HuH-7.5 (cell line): Measurements from ENCODE around the gene IRF1.
A peak's percentile ranks its signal among the peaks of the same experiment; 100 is the strongest.

ENCODE experiments used
- DNase-seq: peaks from one replicate; pipeline ENCODE4 v3.0.0; 2011; ENCODE audit warnings: low spot score

Gene IRF1

GRCh38 chr5:132474881-132475496, 15.6 kb downstream of the IRF1 start:
- DNase-seq: no peak

GRCh38 chr5:132474131-132474723, 16.3 kb downstream of the IRF1 start:
- DNase-seq: no peak

GRCh38 chr5:132473668-132474067, 16.9 kb downstream of the IRF1 start:
- DNase-seq: no peak

DNA sequence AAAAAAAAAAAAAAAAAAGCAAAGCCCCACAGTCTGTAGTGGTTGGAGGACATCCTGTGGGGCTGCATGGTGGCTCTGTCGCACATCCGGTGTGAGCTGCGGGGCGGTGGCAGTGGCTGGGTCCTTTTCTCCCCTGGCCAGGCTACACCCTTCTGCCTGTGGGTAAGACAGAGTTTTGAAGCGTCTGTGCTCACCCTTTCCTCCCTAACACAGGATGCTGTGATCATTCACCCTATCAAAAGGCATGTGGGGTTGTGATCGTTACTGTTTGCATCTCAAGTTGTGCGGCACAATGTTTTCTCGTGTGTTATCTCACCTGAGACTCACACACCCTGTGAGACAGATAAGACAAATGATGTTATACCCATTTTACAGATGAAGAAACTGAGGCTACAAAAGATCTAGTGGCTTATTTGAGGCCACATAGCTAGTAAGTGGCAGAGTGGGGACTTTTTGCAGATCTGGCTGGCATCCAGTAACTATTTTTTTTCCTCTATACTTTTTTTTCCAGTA, 17.5 kb downstream of the IRF1 start:
- DNase-seq: no peak

DNA sequence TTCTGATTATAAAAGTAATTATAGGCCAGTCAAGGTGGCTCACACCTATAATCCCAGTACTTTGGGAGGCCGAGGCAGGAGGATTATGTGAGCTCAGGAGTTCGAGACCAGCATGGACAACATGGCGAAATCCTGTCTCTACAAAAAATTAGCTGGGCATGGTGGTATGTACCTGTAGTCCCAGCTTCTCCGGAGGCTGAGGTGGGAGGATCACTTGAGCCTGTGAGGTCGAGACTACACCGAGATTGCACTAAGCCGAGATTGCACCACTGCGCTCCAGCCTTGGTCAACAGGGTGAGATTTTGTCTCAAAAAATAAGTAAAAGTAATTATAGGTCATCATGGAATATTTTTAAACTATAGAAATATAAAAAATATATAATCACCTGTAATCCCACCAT, 18.1 kb downstream of the IRF1 start:
- DNase-seq: no peak

GRCh38 chr5:132471944-132472343, 18.6 kb downstream of the IRF1 start:
- DNase-seq: no peak

DNA sequence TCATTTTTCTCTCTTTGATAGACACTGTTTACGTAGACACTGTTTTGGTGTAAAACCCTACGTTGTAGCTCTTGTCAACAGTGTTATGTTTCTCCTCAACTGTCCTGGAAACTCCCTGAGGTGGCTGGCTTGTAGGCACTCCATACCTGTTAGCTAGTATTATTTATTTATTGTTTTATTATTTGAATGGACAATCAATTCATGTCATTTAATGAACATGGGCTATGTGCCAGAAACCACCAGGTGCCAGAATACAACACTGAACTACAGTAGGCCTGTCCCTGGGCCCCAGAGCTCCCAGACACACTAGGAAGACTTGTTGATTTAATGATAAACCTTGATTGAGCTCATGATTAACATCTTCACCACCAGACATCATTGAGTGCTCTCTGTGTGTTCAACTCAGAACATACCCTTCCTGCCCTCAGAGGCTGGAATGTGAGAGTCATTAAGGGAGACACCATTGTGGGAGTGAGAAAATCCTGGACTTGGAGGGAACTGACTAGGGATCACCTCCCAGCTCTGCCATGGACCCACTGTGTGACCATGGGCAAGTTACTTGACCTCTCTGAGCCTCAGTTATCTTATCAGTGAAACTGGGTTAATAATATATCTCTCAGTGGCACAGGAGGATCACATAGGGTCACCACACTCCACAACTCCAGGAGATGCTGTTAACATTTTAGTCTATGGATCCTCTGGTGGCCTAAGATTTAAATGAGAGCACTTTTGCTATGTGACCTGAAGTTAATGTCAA, 19.2 kb downstream of the IRF1 start:
- DNase-seq: no peak

GRCh38 chr5:132470596-132470995, 20.0 kb downstream of the IRF1 start:
- no peak for DNase-seq

GRCh38 chr5:132470010-132470392, 20.6 kb downstream of the IRF1 start:
- peak; percentile 29 for DNase-seq

DNA sequence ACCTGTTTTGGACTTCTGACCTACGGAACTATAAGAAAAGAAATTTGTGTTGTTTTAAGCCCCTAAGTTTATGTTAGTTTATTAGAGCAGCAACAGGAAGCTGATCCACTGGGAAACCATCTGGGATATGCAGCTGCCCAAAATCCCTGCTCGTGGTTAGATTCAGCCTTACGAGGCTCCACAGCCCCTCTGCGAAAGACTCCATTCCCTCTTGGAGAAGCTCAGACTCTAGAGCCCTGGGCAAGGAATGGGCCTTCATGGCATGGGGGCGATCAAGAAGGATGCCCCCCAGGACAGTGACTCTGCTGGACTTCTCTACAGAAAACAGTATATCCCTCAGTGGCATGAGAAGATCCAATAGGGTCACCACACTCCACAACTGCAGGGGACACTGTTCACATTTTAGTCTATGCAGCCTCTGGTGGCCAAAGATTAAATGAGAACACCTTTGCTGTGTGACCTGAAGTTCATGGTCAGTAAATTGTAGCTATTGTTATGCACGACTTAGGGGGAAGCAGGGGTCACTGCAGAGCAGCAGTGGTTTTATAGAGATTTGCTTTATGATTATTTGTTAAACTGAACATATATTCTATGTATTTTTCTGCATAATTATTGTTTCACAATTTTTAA, 21.1 kb downstream of the IRF1 start:
- DNase-seq: no peak

DNA sequence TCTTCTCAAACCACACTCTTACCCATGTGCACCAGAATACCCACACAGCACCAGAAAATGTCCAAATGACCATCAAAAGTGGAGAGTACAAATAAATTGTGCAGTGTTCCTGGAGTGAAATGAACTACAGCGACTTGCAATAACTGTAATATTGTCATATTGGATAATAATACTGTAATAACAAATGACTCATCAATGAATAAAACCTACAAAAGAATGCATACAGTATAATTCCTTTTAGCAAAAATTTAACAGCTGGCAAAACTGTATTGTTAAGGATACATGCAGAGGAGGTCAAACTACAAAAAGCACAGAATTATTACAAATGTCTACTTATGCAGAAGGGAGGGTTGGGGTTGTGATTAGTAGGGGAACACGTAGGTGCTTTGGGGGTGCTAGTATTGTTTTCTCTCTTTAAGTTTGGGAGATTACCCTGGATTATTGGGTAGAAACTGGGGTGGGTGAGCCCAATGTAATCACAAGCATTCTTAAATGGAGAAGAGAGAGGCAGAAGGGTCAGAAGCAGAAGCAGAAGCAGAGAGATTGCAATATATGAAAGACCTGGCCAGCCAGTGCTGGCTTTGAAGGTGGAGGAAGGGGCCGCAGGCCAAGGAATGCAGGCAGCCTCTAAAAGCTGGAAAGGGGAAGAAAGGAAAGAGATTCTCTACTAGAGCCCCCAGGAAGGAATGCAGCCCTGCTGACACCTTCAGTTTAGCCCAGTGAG, 21.8 kb downstream of the IRF1 start:
- DNase-seq: no peak

GRCh38 chr5:132467287-132467984, 23.1 kb downstream of the IRF1 start:
- DNase-seq: no peak

DNA sequence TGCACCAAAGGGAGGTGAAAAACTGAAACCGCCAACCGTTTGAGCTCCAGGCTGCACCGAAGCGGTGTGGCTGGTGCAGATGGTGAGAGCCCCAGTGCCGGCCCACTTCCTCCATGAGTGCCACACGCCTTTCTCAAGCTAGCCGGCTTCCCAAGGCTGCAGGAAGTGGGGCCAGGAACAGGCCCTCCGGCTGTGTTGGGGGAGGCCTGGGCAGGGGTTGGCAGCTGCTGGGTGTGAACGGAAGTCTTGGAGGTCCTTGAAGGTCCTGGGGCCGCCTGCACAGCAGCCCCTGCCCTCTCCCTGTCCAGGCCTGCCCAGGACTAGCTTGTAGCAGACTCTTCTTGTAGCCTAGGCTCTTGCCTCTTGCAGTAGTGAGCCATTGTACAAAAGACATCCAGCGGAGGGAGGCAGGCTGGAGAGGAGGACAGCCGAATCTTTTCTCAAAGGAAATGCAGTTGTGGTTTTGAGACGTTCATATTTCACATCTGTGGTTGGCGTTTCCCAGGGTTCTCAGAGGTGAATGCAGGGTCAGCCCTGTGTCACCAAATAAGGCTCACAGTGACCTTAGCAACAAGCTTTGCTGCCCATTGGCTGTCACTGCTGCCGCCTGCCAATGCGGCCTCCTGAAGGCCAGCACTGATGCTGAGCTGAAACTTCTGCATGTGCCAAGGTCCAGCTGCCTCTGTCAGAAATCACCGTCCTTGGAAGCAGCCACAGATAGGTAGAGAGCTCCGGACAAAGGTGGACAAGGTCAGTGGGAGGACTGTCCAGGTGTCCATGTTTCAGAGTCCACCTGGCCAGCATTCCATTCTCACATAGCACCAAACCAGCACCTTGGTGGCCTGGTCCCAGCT, 23.9 kb downstream of the IRF1 start:
- DNase-seq: no peak

GRCh38 chr5:132465059-132465707, 25.4 kb downstream of the IRF1 start:
- no peak for DNase-seq

DNA sequence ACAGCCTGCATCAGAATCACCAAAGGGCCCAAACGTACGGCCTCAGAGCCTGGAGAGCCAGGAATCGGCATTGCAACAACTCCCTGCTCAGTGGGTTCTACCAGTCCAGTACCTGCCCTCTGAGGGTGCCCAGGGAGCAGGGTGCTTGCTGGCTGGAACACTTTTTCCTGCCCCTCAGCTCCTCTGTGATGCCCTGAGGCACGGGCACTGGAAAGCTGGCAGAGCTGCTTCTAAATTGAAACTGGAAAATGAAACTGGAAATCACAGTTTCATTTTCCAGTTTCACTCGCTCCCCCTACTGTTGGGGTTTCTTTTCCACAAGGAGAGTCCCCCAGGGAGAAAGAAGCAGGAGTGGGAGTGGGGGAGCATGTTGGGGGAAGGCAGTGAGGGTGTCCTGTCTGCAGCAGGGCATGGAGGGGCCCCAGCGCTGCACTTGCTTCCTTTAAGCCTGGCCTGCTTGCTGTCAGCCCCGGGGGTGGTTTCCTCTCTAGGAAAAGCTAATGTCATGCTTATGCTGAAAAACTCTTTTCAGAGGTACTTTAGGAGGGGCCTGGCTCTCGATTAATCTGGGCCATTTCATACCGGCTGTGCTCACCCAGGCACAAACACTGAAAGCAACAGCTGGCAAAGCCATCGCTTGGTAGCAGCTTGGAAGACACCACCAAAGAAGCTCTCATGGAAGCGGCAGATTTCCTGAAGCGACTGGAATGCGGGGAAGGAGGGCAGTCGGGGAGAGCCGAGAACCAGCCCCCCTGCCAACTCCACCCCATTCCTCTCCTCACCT, 26.2 kb downstream of the IRF1 start:
- DNase-seq: no peak

- DNase-seq: no peak
These were observed 26.8 kb downstream of the IRF1 start for GRCh38 chr5:132463811-132464155.

DNA sequence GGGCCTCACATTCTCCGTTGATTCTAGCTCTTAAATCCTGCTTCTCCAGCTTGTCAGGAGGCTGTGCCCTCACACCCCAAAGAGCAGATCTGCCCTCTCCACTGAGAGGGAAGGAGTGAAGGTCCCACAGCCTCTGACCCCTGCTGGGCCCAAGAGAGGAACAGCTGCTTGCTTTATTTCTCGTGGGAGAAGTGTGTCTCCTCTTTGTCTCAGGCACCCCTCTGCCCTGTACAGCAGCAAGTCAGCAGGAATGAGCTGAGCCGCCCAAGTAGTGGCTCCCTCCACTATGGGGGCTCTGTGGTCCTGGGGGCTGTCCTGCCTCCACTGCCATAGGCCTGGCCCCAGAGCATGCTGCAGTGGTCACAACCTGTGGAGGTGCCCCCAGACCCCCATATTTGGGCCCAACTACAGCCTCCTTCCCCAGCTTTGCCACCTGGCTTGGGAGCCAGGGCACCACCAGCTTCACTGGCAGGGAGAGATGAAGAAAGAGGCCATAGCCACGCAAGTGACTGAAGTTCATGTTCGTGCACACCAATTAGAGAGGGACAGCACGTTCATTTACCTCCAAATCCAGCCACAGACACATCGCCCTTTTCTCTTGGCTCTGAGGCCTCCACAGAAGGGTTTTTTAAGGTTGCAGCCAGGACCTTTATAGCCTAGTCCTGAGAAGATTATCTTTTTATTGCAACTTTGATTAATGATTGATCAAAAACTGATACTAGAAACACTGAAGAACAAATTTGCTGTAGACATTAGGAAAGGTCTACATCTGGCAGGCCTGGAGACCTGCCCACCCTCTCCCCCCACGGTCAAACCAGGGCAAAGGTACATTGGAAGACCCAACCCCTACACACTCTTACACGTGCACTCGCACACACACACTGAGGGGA, 27.5 kb downstream of the IRF1 start:
- no peak for DNase-seq

GRCh38 chr5:132462333-132462732, 28.2 kb downstream of the IRF1 start:
- no peak for DNase-seq
